CD14-positive monocyte (primary cell): ENCODE measurements around the gene TSSK6. TPM values are rescaled to one million over a fixed set of nuclear protein-coding genes. Genes with fewer than 3 reads are reported as not detected.

Experiments
- DNase-seq, 3 donors: peaks; one replicate each; pipeline ENCODE4 v3.0.0-alpha.2; 2011 to 2022
- H2AFZ ChIP-seq: 2 replicates; pipeline ENCODE4 v1.6.0; 2012; ENCODE audit warnings: mild to moderate bottlenecking, low read depth, low read length, inconsistent platforms; ENCODE audit not compliant: insufficient read depth, poor library complexity, severe bottlenecking
- H3K27ac ChIP-seq, 2 donors: 1 replicate in 1 of 2; 2 replicates in 1 of 2; pipeline ENCODE4 v1.5.1; 2012 to 2013; ENCODE audit warnings: low read length in 2 of 2, control low read depth in 1 of 2, inconsistent platforms in 1 of 2, low read depth in 1 of 2, mild to moderate bottlenecking in 1 of 2
- H3K27me3 ChIP-seq, 2 donors: one replicate each; pipeline versions ENCODE4 v1.6.0 to v1.6.1; 2011 to 2013; ENCODE audit warnings: low read length in 2 of 2; ENCODE audit not compliant: control insufficient read depth in 2 of 2, insufficient read depth in 2 of 2
- H3K36me3 ChIP-seq, 2 donors: replicated peaks in 1 of 2; 1 replicate in 1 of 2; 2 replicates in 1 of 2; pipeline versions ENCODE4 v1.5.1 to v1.6.1; 2012 to 2013; ENCODE audit warnings: low read length in 2 of 2, control low read depth in 1 of 2, inconsistent platforms in 1 of 2, mild to moderate bottlenecking in 1 of 2; ENCODE audit not compliant: insufficient read depth in 2 of 2, control insufficient read depth in 1 of 2
- H3K4me1 ChIP-seq, 2 donors: 1 replicate in 1 of 2; 2 replicates in 1 of 2; pipeline versions ENCODE4 v1.5.1 to v1.6.1; 2012 to 2013; ENCODE audit warnings: low read length in 2 of 2, control low read depth in 1 of 2, inconsistent platforms in 1 of 2, mild to moderate bottlenecking in 1 of 2, moderate library complexity in 1 of 2; ENCODE audit not compliant: insufficient read depth in 2 of 2, control insufficient read depth in 1 of 2
- H3K4me2 ChIP-seq: replicated peaks from 2 replicates; pipeline ENCODE3; 2012; ENCODE audit warnings: low read length, moderate library complexity, mild to moderate bottlenecking; ENCODE audit not compliant: poor library complexity, severe bottlenecking; ENCODE audit errors: extremely low read depth
- H3K4me3 ChIP-seq, 3 experiments: fragments of 200-600 bp in 1 of 3; sonication (generic) in 1 of 3; replicated peaks in 1 of 3; 1 replicate in 2 of 3; 2 replicates in 1 of 3; pipeline ENCODE4 v1.5.1; 2011 to 2013; ENCODE audit warnings: low read length in 3 of 3, mild to moderate bottlenecking in 3 of 3, control low read depth in 2 of 3, low read depth in 2 of 3, inconsistent platforms in 1 of 3, moderate library complexity in 1 of 3
- H3K79me2 ChIP-seq: 2 replicates; pipeline ENCODE4 v1.6.0; 2012; ENCODE audit warnings: mild to moderate bottlenecking, control low read depth, inconsistent platforms, low read length, moderate library complexity; ENCODE audit not compliant: insufficient read depth
- H3K9ac ChIP-seq: 2 replicates; pipeline ENCODE4 v1.6.0; 2017; ENCODE audit warnings: low read length, mild to moderate bottlenecking; ENCODE audit not compliant: insufficient read depth, poor library complexity, severe bottlenecking
- H3K9me3 ChIP-seq, 2 donors: replicated peaks in 1 of 2; 1 replicate in 1 of 2; 2 replicates in 1 of 2; pipeline versions ENCODE4 v1.5.1 to v1.6.1; 2012 to 2013; ENCODE audit warnings: low read length in 2 of 2, control low read depth in 1 of 2; ENCODE audit not compliant: control insufficient read depth in 1 of 2, insufficient read depth in 1 of 2
- H4K20me1 ChIP-seq: 2 replicates; pipeline ENCODE4 v1.6.0; 2012; ENCODE audit warnings: mild to moderate bottlenecking, low read length, control low read depth, moderate library complexity; ENCODE audit not compliant: insufficient read depth
- H3K27ac Mint-ChIP-seq, 7 donors: one replicate each; pipeline ENCODE4 v1.8.0; 2020; ENCODE audit warnings: mild to moderate bottlenecking in 7 of 7, mixed read lengths in 7 of 7, moderate library complexity in 6 of 7, inconsistent platforms in 2 of 7
- H3K27me3 Mint-ChIP-seq, 3 donors: one replicate each; pipeline ENCODE4 v1.8.0; 2021 to 2022; ENCODE audit warnings: low read depth in 3 of 3, mild to moderate bottlenecking in 3 of 3, mixed read lengths in 3 of 3, moderate library complexity in 3 of 3, inconsistent platforms in 1 of 3
- H3K36me3 Mint-ChIP-seq, 2 donors: one replicate each; pipeline ENCODE4 v1.8.0; 2020; ENCODE audit warnings: mixed read lengths in 2 of 2, inconsistent platforms in 1 of 2, mild to moderate bottlenecking in 1 of 2
- H3K4me1 Mint-ChIP-seq: one replicate; pipeline ENCODE4 v1.8.0; 2020; ENCODE audit warnings: mild to moderate bottlenecking, mixed read lengths
- H3K4me3 Mint-ChIP-seq, 2 donors: one replicate each; pipeline ENCODE4 v1.8.0; 2020; ENCODE audit warnings: mild to moderate bottlenecking in 2 of 2, mixed read lengths in 2 of 2, moderate library complexity in 1 of 2
- H3K9me3 Mint-ChIP-seq, 7 donors: one replicate each; pipeline ENCODE4 v1.8.0; 2020 to 2022; ENCODE audit warnings: mixed read lengths in 7 of 7, mild to moderate bottlenecking in 6 of 7, moderate library complexity in 6 of 7, inconsistent platforms in 2 of 7
- CTCF ChIP-seq: fragments of 200-600 bp; IDR thresholded peaks from one replicate; pipeline ENCODE4 v1.8.0; 2022; ENCODE audit warnings: antibody characterized with exemption, mild to moderate bottlenecking
- WGBS: methylation state at CpG from one replicate; pipeline ENCODE4 v1.1.5; 2013; ENCODE audit warnings: missing lambda C conversion rate; ENCODE audit not compliant: insufficient coverage; 5-methylcytosine and 5-hydroxymethylcytosine counted together
- intact Hi-C, 2 donors: fragments of 100-400 bp; cut with micrococcal nuclease; formaldehyde crosslinking; loops; one replicate each; pipeline versions ENCODE4 v1.15.0 to v1.15.1; 2023
- polyA plus RNA-seq, 3 donors: library from polyadenylated mRNA; depleted of rRNA in 1 of 3; unstranded in 2 of 3; stranded (reverse) in 1 of 3; fragments of 300-500 nt in 2 of 3; fragments of >200 nt in 1 of 3; fragmentation: Illumina TruSeq in 2 of 3; gene quantifications; 1 replicate in 2 of 3; 2 replicates in 1 of 3; pipeline ENCODE4 v1.2.3, GENCODE V29; 2012 to 2021

TSSK6 gene
- polyA plus RNA-seq, 3 donors = 0.27 to 0.80 TPM; not detected in 1

- Histone ChIP-seq H3K9ac (no peak overlapping the region), H3K36me3 (no peaks in the 10 kb centered on the region), H3K27me3 (peaks cover 4 to 23% of the 10 kb centered on the region in 2 donors), H3K4me1 (peaks cover 32 to 33% of the 10 kb centered on the region in 2 donors), H3K79me2 (no peaks in the 10 kb centered on the region), H3K9me3 (peaks cover 11 to 23% of the 10 kb centered on the region in 2 donors), H3K4me2 (no peak overlapping the region), H4K20me1 (no peaks in the 10 kb centered on the region), H3K27ac (no peak overlapping the region), H2AFZ (no peak overlapping the region), H3K4me3 (no peak overlapping the region)
- peaks cover 21 to 34% (median 27%) of the 10 kb centered on the region in 3 donors for H3K27me3 Mint-ChIP-seq
- no peak for TF ChIP-seq CTCF
- intact Hi-C loops = no loop called here
- peaks cover 25% of the 10 kb centered on the region for H3K4me1 Mint-ChIP-seq
- no peak overlapping the region for H3K4me3 Mint-ChIP-seq
- H3K36me3 Mint-ChIP-seq = no peaks in the 10 kb centered on the region
- DNase-seq = no peak
- peaks cover 6 to 32% (median 12%) of the 10 kb centered on the region in 7 donors for H3K9me3 Mint-ChIP-seq
- peak overlapping the region in 4 of 7 donors; percentile 15 to 80 (median 42) for H3K27ac Mint-ChIP-seq
- 91% methylated on average over 15 of the region's 19 CpGs for WGBS
These were observed 28.3 kb upstream of the TSSK6 start for GRCh38 chr19:19543640-19544039.

DNA sequence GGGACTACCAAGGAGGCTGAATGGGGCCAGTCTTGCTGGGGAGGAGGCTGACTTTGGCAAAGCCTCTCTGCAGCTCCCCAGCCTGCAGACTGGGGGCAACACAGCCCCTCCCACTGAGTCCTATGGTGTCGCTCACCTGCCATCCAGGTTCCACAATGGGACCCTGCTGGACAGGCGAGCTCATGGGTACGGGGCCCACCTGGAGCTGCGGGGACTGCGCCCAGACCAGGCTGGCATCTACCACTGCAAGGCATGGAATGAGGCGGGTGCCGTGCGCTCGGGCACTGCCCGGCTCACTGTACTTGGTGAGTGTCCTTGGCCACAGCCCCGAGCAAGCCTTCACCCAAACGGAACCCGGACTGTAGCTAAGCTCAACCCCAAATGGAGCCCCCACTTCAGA, 27.8 kb upstream of the TSSK6 start:
- Mint-ChIP-seq H3K27me3 (peaks cover 25 to 39% (median 30%) of the 10 kb centered on the region in 3 donors), H3K36me3 (no peaks in the 10 kb centered on the region), H3K9me3 (peaks cover 6 to 34% (median 15%) of the 10 kb centered on the region in 7 donors), H3K4me1 (peaks cover 29% of the 10 kb centered on the region), H3K4me3 (no peak overlapping the region), H3K27ac (peak overlapping the region in 5 of 7 donors; percentile 15 to 85 (median 73))
- DNase-seq = no peak
- Histone ChIP-seq H3K9me3 (peaks cover 16 to 23% of the 10 kb centered on the region in 2 donors), H3K9ac (no peak overlapping the region), H3K4me2 (no peak overlapping the region), H4K20me1 (no peaks in the 10 kb centered on the region), H2AFZ (peak overlapping the region; percentile 62), H3K36me3 (no peaks in the 10 kb centered on the region), H3K79me2 (no peaks in the 10 kb centered on the region), H3K4me3 (no peak overlapping the region), H3K27me3 (peaks cover 8 to 28% of the 10 kb centered on the region in 2 donors), H3K27ac (peak overlapping the region in 1 of 2 donors; percentile 24), H3K4me1 (peaks cover 33 to 38% of the 10 kb centered on the region in 2 donors)
- intact Hi-C loops = no loop called here
- WGBS = 96% methylated on average over 13 of the region's 13 CpGs
- TF ChIP-seq CTCF = no peak
